ENCODE data around the gene GRID2.
A peak's percentile ranks its signal among the peaks of the same experiment; 100 is the strongest.
"Not testable (repeated sequence)": the region's sequence is repeated elsewhere in the genome, so short reads cannot be mapped to it uniquely, and the experiment has no call there.

GRID2 gene

GRCh38 chr4:92303621-92304027 lies at the start of gene GRID2:
Gene GRID2, plus strand, starts transcription at chr4:92303966.
- DNase-seq, result no peak

DNA sequence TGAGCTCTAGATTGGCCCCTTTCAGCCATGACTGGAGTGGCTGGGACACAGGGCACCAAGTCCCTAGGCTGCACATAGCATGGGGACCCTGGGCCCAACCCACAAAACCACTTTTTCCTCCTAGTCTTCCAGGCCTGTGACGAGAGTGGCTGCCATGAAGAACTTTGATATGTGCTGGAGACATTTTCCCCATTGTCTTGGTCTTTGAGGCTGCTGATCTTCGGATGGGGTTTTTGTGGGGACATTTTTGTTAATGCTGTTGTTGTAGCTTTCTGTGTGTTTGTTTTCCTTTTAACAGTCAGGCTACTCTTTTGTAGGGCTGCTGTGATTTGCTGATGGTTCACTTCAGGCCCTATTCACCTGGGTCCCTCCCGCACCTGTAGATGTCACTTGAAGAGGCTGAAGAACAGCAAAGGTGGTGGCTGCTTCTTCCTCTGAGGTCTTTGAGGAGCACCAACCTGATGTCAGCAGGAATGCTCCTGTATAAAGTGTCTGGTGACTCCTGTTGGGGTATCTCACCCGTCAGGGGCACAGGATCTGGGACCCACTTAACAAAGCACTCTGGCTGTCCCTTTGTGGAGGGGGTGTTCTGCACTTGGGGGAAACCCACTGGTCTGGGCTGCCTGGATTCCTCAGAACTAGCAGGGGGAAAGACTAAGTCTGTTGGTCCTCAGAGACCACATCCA lies 49.6 kb upstream of the GRID2 start:
- DNase-seq, result no peak

DNA sequence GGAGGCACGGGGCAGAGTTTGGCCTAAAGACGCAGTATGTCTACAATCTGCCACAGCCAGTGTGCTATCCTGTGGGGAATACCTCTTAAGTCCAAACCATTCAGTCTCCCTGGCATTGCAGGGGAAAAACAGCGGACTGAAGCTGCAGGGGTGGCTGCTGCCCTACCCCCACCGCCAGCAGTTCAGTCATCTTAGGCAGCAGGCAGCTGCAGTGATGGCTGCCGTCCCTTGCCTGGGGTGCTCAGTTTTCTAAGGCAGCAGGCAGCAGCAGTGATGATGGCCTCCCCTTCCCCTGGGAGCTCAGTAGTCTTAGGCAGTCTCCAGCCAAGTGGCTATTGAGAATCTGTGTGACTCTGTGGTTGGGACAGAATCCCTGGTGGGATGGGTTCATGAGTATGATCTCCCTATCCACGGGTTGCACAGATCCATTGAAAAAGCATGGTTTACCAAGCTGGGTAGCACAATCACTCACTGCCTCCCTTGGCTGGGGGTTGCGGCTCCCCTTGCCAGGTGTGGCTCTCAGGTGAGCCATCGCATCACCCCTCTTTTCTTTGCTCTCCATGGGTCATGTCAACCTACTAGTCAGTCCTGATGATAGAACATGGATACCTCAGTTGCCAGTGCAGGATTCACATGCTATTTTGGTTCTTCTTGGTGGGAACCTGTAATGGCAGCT lies 48.9 kb upstream of the GRID2 start:
- DNase-seq, result no peak

DNA sequence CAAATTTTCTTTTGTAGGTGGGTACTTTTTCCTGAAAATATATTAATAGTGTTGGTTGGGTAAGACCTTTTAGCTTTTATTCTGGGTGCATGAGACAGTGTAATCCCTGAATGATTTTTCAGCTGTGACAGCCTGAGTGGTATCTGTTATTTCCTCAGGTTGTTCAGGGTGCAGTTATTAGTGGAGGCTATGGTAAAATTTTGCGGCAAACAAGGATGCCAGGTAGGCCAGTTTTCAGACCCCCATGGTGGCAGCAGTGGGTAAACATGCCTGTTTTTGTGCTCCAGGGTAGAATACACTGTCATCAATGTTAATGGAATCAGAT lies 47.9 kb upstream of the GRID2 start:
- DNase-seq, result no peak

GRCh38 chr4:92257931-92258857 lies 45.6 kb upstream of the GRID2 start:
- DNase-seq, result no peak

DNA sequence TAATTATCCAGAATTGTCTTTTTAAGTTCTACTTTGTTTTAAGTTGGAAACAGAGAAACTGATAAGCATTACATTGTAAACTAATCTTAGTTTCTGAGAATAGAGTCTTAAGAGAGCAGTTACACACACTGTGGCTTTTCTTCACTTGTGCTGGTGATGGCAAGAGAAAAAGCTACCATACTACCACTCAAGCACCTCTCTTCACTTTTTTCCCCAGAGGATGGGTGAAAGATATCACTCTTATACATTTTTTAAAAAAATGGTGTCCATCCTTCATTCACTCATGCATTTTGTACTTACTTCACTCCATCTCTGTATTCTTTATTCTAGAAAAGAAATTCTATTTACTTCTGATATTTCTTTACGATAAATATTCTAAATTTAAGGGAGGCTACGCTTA lies 42.5 kb upstream of the GRID2 start:
- DNase-seq, result no peak

DNA sequence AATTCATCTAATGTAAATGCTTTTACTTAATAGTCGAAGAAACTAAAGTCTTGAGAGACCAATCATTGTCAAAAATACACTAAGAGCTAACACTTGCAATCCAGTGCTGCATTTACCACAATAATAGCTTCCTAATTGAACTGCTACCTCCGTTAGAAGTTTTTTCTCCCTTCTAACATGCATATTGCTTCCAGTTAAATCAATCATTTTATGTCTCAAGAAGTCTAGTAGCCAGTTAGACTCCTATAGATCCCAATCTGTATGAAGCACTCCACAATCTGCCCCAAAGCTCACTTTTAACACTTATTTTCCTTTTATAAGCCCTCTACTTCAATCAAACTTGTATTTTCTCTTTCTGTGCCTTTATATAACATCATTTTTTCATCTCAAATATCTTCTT lies 41.4 kb upstream of the GRID2 start:
- DNase-seq, result no peak

DNA sequence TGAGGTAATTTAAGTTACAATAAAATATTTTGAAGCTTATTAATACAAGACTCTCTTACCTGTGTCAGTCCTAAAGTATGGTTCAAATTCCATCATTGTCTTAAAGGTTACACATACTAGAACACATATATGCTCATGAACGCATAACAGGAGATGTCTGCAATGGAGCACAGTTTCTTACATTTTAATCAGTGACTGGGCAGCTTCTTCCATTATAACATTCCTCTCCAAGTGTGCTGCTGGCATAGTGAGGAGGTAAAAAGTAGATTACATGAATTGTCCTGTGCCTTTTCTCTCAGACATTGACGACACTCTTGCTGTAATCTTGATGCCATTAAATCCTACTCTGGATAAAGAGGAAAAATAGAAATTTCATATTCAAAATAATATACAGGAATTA lies 40.8 kb upstream of the GRID2 start:
- no peak for DNase-seq

GRCh38 chr4:92263575-92263974 lies 40.2 kb upstream of the GRID2 start:
- DNase-seq, result no peak

GRCh38 chr4:92264163-92264562 lies 39.6 kb upstream of the GRID2 start:
- DNase-seq, result no peak

DNA sequence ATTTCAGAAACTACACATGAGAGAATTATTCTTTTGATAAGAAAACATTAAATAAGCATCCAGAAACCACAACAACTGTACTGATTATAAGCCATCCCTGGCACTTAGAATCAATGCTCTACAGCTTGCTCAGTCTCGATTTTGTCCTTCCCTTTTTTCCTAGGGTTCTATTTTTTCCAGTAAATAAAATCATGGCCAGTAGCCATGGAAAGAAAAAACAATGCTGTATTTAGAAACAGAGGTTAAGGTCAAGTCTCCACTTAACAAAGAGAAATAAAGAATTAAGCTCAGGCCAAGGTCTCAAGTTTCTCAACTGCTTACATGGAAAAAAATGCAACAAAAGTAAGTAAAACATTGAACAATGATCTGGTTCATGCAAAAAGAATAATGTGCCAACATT lies 38.7 kb upstream of the GRID2 start:
- DNase-seq, result no peak

GRCh38 chr4:92265798-92266197 lies 38.0 kb upstream of the GRID2 start:
- DNase-seq, result no peak

DNA sequence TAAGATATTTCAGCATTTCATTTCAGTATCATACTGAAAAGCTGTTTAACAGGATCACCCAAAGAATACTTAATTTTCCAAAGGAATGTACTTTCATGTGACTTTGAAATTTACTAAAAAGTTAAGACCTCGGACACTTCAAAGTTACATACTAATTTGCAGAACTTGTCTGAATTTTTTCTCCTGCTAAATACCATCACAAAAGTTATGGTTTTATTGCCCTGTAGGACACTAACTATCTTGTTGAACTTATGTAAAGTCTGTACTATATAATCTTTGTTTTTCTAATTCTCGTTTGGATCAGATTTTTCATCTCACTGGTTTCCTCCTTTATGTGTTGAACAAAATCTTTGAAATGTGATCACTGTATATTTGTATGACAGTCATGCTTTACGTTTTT lies 37.2 kb upstream of the GRID2 start:
- DNase-seq, result no peak

DNA sequence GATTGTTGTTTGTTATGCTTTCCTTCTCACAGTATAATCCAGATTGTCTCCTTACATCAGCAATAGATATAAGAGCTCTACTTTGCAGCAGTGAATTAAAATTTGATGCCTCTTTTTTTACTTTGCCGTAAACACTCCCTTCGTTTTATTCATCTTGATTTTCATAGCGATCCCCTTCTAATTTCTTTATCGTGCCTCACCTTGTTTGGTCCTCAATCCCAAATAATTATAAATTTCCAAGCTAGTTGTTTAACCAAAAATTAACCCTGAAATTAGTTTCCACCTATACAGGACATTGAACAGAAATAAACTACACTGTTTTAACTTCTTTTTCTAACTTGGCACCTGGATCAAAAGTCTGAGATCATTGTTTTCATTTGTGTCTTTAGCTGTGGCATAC lies 35.1 kb upstream of the GRID2 start:
- DNase-seq, result no peak

GRCh38 chr4:92270908-92271307 lies 32.9 kb upstream of the GRID2 start:
- DNase-seq, result no peak

DNA sequence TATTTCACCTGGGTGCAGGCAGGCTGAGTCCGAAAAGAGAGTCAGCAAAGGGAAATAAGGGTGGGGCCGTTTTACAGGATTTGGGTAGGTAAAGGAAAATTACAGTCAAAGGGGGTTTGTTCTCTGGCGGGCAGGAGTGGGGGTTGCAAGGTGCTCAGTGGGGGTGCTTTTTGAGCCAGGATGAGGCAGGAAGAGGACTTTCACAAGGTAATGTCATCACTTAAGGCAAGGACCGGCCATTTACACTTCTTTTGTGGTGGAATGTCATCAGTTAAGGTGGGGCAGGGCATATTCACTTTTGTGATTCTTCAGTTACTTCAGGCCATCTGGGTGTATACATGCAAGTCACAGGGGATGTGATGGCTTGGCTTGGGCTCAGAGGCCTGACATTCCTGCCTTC lies 32.2 kb upstream of the GRID2 start:
- not testable (repeated sequence) for DNase-seq

GRCh38 chr4:92277057-92277881 lies 26.5 kb upstream of the GRID2 start:
- not testable (repeated sequence) for DNase-seq

- no peak for DNase-seq
Observed at GRCh38 chr4:92279296-92279695, 24.5 kb upstream of the GRID2 start.

- DNase-seq, result no peak
Observed at GRCh38 chr4:92299152-92299551, 4.6 kb upstream of the GRID2 start.

DNA sequence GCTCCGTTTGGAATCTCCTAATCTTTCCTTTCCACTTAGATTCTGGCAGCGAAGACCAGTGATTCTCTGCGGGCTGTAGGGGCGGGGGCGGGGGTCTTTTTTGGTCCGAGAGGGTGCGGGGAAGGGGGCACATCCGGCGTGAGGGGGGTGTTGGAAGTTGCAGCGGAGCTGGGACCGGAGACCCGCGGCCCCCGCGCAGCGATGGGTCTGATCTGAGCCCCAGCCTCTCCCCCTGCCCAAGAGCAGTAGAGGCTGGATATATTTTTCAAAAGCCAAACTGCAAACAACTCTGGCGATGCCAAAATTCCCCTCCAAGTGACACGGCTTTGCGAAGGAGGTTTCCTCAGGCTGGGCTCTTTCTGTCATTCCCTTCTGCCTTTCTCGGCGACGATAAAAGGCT lies 355 bp downstream of the GRID2 start:
- no peak for DNase-seq

DNA sequence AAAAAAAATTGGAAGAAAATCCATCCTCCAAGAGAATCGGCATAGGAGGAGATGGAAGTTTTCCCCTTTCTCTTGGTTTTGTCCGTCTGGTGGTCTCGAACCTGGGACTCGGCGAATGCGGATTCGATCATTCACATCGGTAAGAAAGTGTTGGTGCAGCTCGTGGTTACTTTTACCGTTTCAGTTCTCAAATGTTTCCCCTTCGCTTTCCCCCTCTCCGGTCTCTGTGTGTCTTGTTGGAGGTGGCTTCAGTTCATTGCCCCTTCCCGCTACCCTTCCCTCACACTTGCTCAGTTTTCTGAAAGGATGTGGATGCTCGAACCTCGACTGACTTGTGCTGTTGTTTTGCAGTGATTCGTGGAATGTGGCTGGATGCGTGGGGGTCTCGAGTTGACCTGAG lies 840 bp downstream of the GRID2 start:
- DNase-seq, result no peak

DNA sequence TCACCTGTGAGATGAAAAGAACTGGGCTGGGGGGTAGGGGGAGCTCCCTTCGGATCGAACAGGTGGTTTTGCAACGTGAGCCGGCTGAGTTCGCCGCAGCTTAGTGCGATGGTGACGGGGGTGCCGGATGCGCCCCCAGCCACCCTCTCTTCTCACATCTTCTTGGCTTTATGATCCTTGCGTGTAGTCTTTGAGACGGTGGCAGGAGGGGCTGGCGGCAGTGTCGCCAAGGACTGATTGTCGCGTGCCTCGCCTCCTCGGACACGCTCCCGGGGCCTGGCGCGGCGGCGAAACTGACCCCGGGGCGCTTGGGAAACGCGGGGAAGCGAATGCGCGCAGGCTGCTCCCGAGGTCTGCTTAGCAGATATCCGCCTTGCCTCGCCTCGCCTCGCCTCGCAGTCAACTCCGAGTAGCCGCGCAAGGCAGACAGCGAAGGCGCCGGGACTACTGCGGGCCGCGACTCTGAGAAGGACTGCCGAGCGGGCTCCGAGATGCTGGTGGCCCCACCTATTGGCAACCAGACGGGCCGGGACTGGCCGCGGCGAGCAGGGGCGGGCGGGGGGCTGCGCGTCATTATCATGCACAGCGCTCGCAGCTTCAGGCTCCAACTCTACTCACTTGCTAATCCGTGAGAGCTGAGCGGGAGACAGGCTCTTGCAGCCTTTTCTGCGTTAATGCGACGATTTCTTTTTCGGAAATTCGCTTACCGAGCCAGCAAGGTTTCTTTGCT lies 1.5 kb downstream of the GRID2 start:
- peak; percentile 3 for DNase-seq
